ENCODE measurements around the gene SPNS1.
A peak's percentile ranks its signal among the peaks of the same experiment; 100 is the strongest.

Gene SPNS1

DNA sequence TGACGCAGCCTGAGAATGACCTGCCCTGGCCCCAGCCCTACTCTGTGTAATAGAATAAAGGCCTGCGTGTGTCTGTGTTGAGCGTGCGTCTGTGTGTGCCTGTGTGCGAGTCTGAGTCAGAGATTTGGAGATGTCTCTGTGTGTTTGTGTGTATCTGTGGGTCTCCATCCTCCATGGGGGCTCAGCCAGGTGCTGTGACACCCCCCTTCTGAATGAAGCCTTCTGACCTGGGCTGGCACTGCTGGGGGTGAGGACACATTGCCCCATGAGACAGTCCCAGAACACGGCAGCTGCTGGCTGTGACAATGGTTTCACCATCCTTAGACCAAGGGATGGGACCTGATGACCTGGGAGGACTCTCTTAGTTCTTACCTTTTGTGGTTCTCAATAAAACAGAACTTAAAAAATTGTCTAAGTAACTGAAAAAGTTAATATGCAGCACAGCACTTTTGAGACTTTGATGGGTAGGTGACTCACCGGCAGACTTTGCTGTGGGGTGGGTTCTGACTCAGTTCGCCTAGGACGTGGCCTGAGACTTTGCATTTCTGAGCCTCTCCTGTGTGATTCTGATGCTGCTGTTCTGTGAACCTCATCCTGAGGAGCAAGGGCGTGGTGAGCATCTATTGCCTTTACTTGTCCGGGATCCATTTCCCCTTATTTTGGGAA lies 15.9 kb downstream of the SPNS1 start:
- no peak for DNase-seq

DNA sequence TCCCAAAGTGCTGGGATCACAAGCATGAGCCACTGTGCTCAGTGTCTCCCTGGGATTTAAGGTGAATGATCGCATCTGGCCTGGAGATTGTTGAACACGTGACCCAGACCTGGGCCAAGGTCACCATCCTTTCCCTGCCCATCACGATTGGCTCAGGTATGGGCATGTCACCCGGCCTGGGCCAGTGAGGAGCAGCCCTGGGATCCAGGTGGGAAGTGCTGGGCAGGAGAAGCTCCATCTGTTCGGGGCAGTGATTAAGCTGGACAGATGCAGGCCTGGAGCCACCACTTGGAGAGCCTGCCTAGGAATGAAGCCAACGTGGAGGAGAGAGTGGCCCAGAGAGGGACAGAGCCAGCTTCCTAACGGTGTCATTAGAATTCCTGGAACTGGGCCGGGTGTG lies 17.1 kb downstream of the SPNS1 start:
- DNase-seq, result no peak

DNA sequence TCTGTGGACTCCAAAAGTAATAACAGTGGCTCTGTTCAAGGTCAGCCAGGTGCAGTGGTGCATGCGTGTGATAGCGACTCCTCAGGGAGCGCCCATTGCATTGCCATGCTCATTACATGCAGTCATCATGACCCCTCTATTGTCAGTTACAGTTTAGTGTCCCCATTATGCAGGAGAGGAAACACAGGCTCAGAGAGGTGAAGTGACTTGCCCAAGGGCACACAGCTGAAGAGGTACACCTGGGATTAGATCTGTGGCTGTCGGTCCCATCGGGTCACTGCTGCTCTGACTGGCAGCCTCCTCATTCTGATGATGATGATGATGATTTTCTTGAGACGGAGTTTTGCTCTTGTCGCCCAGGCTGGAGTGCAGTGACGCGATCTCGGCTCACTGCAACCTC lies 17.9 kb downstream of the SPNS1 start:
- DNase-seq, result no peak

DNA sequence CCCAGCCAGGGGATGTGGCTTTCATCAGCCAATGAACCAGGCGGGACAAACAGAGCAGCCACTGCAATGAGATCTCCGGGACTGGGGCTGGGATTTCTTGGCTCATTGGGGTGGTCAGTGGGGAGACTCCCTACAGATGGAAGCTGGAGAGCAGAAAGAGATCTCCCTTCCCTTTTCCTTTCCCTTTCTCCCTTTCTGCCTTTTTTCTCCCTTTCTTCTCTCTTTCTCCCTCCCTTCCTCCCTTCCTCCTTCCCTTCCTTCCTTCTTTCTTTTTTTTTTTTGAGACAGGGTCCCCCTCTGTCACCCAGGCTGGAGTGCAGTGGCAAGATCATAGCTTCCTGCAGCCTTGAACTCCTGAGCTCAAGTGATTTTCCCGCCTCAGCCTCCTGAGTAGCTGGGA lies 24.3 kb downstream of the SPNS1 start:
- no peak for DNase-seq

DNA sequence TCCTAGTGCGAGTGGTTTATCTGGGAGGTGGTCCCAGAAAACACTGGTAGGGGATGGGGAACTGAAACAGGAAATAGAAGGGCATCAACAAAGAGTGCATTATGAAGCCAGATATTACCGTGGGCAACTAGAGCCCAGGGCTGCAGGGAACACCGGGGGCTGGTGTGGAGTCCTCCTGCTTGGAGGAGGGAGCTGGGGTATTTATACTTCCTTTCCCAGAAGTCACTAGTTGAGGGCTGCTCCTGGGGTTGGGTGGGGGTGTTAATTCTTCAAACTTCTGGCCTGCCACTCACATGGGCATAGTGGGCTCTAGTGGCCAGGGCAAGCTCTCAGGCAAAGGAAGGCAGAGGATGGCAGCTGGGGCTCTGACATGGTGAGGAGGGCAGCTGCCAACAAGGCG lies 25.0 kb downstream of the SPNS1 start:
- DNase-seq, result no peak

DNA sequence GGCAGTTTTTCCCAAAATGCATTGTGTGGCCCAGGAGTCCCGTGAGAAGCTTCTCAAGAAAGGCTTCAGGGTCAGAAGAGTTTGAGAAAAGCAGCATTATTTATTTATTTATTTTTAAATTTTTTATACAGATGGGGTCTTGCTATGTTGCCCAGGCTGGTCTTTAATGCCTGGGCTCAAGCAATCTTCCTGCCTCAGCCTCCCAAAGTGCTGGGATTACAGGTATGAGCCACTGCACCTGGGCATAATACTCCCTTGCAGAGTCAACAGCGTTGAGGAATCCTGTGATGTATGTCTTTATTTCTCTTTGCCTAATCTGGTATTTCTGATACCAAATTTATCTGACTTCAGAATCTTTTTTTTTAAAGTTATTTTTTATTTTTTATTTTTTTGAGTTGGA lies 25.4 kb downstream of the SPNS1 start:
- DNase-seq, result no peak

DNA sequence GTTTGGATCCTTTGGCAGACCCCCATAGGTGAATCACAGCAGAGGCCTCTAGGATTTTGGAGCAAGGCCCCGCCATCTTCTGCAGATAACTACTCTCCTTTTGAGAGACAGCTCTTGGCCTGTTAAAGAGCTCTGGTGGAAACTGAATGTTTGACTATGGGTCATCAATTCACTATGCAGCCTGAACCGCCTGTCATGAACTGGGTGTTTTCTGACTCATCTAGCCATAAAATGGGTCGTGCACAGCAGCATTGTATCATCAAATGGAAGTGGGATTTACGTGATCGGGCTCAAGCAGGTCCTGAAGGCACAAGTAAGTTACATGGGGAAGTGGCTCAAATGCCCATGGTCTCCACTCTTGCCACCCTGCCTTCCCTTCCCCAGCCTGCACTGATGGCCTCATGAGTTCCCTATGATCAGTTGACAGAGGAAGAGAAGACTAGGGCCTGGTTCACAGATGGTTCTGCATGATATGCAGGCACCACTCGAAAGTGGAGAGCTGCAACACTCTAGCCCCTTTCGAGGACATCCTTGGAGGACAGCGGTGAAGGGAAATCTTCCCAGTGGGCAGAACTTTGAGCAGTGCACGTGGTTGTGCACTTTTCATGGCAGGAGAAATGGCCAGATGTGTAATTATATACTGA lies 30.0 kb downstream of the SPNS1 start:
- peak in 2 of 4 experiments; percentile 38 to 55 for DNase-seq

DNA sequence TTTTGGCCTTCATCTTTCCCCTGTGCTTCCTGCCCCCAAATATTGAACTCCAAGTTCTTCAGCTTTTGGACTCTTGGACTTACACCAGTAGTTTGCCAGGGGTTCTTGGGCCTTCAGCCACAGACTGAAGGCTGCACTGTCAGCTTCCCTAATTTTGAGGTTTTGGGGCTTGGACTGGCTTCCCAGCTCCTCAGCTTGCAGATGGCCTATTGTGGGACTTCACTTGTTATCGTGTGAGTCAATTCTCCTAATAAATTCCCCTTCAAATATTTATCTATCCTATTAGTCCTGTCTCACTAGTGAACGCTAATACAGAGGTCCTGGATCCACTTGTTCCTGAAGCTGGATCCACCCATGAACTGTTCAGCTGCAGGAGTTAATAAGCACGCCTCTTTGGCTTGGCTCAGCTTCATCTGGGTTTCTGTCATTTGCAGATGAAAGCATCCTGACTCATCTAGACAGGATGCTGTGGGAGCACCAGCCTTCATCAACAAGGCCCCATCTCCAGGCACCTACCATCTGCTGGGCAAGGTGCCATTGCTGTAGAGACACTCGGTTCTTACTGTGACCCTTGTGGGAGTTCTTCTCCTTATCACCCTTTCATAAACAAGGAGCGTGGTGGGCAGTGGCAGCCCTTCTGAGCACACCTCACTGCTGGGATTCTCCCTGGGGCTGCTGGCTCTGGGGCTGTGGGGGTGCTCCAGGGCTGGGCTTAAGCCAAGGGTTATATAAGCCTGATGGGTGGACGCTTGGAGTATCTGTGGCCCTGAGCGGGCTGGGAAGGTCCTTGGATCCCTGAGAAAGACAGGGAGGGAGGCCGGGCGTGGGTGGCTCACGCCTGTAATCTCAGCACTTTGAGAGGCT lies 33.4 kb downstream of the SPNS1 start:
- peak; percentile 65 to 85 (median 71) for DNase-seq

DNA sequence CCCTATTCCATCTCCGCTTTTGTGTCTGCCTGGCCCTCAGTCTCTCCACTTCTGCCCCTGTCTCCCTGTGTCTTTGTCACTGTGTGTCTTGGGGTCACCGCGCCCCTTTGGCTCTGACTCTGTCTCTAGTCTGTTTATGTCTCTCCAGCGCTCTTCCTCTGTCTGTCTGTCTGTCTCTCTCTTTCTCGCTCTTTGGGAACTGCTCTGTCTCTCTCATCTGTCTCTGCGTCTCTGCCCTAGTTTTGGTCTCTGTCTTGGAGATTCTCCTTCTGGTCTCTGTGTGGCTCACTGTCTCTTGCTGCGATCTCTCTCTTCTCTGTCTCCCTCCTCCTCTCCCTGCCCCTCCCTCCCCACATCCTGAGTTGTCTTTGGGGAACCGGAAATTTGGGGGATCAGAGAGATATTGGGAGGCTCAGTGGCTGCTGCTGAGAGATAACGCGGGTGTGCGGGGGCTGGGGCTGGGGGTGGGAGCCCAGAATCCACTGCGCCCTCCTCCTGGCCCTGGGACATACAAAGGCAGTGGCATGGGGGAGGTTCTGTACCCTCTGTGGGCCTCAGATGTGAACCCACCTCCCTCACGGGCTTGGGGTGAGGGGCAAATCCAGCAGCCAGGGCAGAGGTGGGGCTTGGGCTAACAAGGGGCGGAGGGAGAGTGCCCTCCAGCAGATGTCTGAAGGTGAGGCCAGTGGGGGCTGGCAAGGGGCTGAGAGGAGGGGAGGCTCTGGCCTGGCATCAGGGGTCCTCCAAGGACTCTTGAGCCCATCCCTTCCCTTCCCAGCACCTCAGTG lies 34.7 kb downstream of the SPNS1 start:
- peak in 2 of 4 experiments; percentile 33 to 39 for DNase-seq

DNA sequence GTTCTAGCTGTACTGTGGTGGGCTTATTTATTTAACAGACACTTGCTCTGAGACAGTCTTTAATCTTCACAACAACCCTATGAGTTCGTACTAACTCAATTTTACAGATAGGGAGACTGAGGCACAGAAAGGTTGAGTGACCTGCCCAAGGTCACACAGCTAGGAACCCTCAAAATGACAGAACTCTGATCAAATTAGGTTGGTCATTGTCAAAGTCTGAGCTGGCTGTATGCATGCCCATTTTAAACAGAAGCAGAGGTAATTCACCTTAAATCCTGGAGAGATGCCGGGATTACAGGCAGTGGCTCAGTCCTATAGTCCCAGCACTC lies 35.2 kb downstream of the SPNS1 start:
- no peak for DNase-seq

DNA sequence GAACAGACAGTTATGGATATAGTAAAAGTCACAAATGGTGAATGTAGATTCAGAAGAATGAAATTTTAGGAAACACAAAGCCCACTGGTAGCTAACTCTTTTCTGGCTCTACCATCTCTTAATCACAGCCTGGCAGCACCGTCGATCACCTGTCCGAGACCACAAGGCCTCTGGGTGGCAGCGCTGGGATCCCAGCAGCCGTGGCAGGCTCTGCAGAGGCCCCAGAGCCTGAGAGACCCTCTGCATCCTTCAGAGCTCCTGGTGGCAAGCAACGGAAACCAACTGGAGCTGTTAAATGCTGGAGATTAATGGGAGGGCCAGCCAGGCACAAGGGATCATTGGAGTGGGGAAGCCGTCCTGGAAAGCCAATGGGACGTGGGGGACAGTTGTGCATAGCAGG lies 36.5 kb downstream of the SPNS1 start:
- no peak for DNase-seq

DNA sequence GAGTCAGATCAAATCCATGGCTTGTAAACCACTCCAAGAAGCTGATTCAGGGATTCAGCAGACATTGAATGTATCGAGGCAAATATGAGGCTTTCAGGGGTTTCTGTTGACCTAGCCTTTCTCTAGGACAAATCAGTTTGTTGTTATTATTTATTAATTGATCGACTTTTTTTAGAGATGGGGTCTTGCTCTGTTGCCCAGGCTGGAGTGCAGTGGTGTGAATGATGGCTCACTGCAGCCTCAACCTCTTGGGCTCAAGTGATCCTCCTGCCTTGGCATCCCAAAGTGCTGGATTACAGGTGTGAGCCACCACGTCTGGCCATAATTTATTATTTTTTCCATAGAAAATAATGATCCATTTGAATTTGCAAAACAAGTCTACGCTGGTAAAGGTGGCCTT lies 37.3 kb downstream of the SPNS1 start:
- DNase-seq, result no peak

DNA sequence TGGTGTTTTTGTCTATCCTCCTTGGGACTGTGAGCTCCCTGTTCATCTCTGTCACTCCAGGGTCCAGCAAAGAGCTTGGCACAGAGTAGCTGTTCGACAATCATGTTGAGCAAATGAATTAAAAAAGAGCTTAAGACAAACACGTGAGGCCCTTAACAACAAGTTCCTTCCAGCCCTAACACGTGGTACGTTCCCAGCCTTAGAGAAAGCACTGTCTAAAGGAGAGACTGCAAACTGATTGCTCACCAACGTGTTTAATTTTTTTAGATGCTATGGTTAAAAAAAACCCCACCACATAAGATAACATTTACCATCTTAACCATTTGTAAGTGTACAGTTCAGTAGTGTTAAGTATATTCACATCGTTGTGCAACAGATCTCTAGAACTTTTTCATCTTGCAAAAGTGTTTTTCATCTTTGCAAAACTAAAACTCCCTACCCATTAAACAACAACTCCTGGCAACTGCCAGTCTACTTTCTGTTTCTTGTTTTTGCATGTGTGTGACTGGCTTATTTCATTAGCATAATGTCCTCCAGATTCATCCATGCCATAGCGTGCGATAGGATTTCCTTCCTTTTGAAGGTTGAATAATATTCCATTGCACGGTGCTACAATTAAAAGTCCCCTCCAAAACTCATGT lies 38.5 kb downstream of the SPNS1 start:
- peak; percentile 23 to 57 (median 48) for DNase-seq

DNA sequence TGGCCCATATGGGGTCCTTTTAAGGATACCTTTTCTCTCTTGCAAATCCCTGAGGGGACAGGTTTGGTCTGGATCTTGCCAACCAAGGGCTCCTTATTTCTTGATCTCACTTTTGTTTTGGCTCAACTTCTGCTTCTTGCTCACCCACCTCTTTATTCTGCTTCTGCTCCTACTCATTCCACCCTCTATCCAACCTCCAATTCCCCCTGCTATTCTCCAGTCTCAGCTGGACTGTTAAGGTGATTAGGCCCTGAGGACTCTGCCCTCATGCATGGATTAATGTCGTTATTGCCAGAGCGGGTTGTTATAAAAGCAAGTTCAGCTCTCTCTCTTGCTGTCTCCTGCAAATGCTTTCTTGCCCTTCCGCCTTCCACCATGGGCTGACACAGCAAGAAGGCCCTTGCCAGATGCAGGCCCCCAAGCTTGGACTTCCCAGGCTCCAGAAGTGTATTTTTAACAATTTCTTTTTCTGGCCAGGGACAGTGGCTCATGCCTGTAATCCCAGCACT lies 40.0 kb downstream of the SPNS1 start:
- DNase-seq, result peak in 3 of 4 experiments; percentile 37 to 48 (median 40)

DNA sequence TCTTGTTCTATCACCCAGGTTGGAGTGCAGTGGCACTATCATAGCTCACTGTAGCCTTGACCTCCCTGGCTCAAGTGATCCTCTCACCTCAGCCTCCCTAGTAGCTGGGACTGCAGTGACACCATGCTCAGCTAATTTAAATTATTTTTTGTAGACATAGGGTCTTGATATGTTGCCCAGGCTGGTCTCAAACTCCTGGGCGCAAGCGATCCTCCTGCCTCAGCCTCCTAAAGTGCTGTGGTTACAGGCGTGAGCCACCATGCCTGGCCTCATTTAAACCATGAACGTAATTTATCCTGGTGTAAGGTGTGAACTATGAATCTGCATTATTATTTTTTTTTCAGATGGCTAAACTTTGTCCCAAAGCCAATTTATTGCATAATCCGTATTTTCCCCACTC lies 47.6 kb downstream of the SPNS1 start:
- DNase-seq, result no peak

DNA sequence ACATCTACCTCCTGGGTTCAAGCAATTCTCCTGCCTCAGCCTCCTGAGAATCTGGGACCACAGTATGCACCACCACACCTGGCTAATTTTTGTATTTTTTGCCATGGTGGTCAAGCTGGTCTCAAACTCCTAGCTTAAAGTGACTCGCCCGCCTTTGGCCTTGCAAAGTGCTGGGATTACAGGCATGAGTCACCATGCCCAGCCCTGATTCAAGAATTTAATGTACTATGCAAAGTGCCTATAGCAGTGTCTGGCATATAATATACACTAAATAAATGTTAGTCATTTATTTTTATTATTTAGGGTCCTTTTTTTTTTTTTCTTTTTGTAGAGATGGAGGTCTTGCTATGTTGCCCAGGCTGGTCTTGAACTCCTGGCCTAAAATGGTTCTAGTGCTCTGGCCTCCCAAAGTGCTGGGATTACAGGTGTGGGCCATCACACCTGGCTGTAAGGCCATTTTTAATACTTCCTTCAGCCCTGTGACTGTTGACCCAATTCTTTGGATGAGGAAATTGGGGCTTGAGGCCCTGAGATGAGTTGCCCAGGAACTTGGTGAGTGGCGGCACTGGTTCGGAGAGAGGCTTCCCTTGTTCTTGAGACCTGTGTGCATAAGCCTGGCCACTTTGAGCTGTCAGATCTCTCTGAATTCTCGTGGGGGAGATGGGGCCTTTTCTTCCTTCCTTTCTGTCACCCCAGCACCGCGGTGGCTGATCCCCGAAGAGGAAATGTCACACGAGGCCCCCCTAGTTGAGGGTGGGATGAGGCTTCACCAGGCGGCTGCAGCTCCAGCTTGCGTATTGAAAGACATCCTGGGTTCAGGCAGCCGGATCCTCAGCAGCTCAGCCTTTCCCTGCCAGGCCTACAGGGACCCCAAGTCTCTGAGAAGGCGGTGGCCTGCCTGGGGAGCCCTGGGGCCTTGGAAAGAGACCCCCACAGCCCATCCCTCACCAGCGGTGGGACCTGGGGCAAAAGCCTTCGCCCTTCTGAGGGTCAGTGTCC lies 49.0 kb downstream of the SPNS1 start:
- peak in 2 of 4 experiments; percentile 28 to 30 for DNase-seq

DNA sequence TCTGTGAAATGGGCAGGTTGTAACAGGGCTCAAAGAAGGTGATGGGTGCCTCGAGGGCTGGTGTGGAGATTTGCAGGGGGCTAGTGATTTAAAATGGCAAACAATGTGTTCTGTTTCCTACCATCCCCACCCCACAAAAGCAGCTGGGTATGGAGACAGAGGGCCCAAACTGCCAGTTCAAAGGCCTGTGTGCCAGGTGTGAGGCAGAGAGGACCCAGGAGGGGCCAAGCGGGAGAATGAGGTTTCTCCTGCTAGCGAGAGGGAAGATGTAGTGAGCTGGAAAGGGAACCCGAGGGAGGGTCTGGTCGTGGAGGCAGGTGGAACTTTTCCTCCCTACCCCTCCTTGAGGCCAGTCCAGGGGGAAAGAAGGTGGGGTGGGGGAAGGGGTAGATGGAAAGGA lies 49.7 kb downstream of the SPNS1 start:
- DNase-seq, result no peak

DNA sequence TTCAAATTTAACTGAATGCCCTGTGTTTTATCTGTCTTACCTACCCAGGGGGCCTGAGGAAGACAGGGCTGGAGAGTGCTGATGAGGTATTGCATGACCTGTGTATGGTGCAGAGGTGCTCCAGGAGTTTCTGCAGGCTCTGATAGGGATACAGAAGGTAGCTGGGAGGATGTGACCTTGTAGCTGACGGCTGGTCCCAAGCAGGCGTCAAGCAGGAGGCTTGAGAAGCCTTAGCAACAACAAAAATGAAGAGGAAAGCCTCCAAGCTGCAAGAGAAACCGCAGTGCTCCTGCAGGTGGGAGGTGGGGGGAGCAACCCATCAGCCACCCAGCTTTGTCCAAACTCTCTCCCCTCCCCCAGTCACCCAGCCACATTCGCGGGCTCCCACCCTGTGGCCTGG lies 50.6 kb downstream of the SPNS1 start:
- no peak for DNase-seq

DNA sequence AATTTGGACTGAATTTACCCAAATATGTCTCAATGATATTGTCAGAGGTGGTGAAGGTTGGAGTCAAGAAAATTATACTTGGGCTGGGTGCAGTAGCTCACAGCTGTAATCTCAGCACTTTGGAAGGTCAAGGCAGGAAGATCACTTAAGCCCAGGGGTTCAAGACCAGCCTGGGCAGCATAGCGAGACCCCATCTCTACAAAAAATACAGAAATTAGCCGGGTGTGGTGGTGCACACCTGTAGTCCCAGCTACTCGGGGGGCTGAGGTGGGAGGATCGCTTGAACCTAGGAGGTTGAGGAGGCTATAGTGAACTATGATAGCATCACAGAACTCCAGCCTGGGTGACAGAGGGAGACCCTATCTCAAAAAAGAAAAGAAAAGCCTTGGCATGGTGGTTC lies 51.2 kb downstream of the SPNS1 start:
- DNase-seq, result no peak

DNA sequence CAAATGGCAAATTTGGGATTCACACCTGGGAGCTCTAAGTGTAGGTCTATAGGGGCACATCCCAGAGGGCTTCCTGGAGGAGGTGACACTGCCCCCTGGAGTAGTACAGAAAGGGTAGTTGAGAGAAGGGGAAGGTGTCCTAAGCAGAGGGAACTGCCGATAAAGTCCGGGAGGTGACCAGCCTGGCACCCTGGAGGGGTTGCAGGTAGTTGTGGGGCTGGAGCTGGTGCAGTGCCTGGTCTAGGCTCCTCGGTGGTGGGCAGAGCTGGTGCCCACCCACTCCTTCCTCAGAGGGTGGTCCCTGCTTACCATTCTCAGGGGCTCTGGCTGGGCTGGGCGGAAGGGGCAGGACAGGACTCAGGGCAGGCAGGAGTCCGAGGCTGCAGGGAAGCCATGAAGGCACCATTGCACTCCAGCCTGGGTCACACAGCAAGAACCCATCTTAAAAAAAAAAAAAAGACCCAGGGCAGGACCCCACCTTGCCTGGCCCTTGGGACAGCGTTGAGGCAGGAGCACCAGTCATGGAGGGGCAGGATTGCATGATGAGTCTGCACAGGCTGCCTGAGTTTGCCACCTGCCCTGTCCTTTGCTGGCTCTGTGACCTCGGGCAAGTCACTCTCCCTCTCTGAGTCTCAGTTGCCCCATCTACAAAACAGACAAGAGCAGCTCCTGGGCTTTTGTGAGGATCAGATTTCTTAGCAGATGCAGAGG lies 54.0 kb downstream of the SPNS1 start:
- no peak for DNase-seq

Data from suppressor macrophage (primary cell).